GM12864 (cell line): Measurements from ENCODE around the gene ZBTB1.

ENCODE experiments used
- DNase-seq: peaks from one replicate; pipeline ENCODE4 v3.0.0-alpha.2; 2011; ENCODE audit warnings: low read depth
- H3K4me3 ChIP-seq: 2 replicates; pipeline ENCODE4 v1.5.1; 2011; ENCODE audit warnings: mild to moderate bottlenecking, low read depth, low read length, control low read depth
- CTCF ChIP-seq: IDR thresholded peaks from 2 replicates; pipeline ENCODE4 v1.5.1; 2011; ENCODE audit warnings: low read depth, mild to moderate bottlenecking, moderate library complexity, low read length, control low read depth, inconsistent platforms; ENCODE audit errors: missing control alignments

Gene ZBTB1

GRCh38 chr14:64465191-64465822 lies 39.3 kb upstream of the ZBTB1 start, which contains the start of gene AKAP5:
TSS of gene AKAP5 (plus strand) at chr14:64465499. CDS start at chr14:64468395, 2,896 bp downstream.
- peak within 1 kb of the TSS; percentile 76 for H3K4me3 ChIP-seq
- DNase-seq, result no peak

GRCh38 chr14:64465831-64466554 lies 38.6 kb upstream of the ZBTB1 start:
- peak overlapping the region; percentile 76 for H3K4me3 ChIP-seq
- TF ChIP-seq CTCF, result no peak
- DNase-seq, result no peak

More at GRCh38 chr14:64465191-64465822, 39.3 kb upstream of the ZBTB1 start, which contains the start of gene AKAP5:
- TF ChIP-seq CTCF, result no peak

- H3K4me3 ChIP-seq, result no peak overlapping the region
- no peak for TF ChIP-seq CTCF
- no peak for DNase-seq
These were observed 37.5 kb upstream of the ZBTB1 start for GRCh38 chr14:64467101-64467500.

GRCh38 chr14:64467566-64467965 lies 37.0 kb upstream of the ZBTB1 start:
- TF ChIP-seq CTCF, result no peak

GRCh38 chr14:64468451-64468850 lies 36.1 kb upstream of the ZBTB1 start:
- no peak for DNase-seq
- no peak overlapping the region for H3K4me3 ChIP-seq
- no peak for TF ChIP-seq CTCF

More at GRCh38 chr14:64467566-64467965, 37.0 kb upstream of the ZBTB1 start:
- no peak overlapping the region for H3K4me3 ChIP-seq
- no peak for DNase-seq

- no peak for TF ChIP-seq CTCF
- no peak overlapping the region for H3K4me3 ChIP-seq
- no peak for DNase-seq
These were observed 30.5 kb upstream of the ZBTB1 start for GRCh38 chr14:64474041-64474440.
